ENCODE measurements around the gene MARK1.

MARK1 gene

DNA sequence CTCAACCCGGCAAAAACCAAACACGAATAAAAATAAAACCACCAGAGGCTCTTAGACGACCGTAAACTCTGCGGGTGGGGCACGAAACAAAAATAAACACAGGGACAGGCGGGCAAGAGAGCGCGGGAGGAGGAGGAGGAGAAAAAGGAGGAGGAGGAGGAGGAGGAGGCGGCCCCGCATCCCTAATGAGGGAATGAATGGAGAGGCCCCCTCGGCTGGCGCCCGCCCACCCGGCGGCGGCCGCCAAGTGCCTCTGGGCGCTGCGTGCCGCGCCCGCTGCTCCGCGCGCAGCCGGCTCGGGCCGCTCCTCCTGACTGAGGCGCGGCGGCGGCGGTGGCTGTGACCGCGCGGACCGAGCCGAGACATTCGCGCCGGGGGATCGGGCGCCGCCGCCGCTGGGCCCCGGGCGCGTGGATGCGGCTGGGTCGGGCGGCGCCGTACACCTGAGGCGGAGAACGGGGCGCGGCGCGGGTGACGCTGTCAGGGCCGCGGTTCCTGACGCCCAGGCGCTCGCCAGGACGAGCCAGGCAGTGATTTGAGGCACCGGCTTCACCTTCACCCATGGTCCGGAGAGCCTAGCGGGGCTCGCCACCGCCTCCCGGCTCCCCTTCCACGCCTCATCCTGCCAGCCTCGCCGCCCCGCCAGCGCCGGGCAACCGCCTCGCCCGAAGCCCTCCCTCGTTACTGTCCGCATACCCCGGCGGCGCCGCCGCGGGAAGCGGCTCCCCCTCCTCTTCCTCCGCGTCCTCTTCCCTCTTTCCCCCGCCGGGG, at the start of gene MARK1:
TSS of gene MARK1 (plus strand) at position 229 of the 771 bp plus-strand sequence. CDS start 687 bp downstream, outside the sequence.
- no peak for DNase-seq (ENCODE audit: low read depth)

DNA sequence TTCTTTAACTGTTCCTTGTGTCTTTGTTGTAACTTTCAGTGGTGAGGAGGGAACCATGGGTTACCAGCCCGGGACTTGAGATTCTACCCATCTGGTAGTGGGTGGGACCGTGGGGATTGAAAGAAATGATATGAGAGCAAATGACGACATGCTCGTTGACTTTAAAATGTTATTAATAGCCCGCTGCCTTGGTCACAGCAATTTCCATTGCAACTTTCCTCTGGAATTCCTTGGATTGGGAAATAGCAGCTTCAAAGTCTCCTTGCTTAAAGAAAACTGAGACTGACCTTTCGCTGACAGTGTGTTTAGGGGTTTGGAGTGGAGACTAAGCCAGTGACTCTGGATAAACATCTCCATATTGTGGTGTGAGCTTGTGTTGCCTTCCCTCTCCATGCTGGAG, 44.2 kb upstream of the MARK1 start:
- peak; percentile 1 for DNase-seq (ENCODE audit: low read depth)

DNA sequence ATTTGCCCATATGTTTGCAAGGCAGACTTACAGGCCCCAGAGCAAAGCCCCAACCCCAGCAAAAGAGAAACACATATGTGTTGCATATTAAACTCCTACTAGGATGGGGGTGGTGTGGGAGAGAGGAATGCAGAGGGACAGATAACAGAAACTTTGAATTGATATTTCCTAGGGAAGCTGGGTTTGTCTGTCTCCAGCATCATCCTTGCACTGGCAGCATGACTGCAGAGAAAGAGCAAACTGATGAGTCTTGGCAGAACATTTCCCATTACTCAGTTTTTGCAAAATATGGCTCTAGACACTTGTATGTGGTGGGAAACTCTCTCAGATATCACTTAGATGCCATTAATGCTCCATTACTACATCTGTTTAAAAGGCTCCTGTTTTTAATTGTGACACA, 43.8 kb upstream of the MARK1 start:
- DNase-seq (ENCODE audit: low read depth), result no peak

GRCh38 chr1:220485131-220485530, 42.8 kb upstream of the MARK1 start:
- DNase-seq (ENCODE audit: low read depth), result no peak

DNA sequence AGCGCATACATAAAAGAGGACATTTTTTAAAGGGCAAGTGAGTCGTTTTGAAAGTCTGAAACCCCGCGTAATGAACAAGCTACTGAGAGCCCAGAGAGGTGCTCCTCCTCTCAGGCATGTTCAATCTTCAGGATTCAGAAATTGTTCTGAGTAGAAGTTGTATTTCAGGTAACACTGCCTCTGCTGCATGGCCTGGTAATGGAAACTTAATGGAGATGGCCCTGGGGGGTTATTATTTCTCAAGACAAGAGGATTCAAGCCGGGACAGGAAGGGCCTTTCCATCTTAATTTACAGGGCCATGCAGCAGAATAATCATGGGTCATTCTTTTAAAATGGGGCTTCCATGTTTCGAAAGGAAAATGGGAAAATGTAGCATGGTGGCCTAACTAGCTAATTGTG, 42.1 kb upstream of the MARK1 start:
- DNase-seq (ENCODE audit: low read depth), result no peak

GRCh38 chr1:220487297-220487820, 40.6 kb upstream of the MARK1 start:
- peak; percentile 8 for DNase-seq (ENCODE audit: low read depth)

- no peak for DNase-seq (ENCODE audit: low read depth)
These were observed 36.0 kb upstream of the MARK1 start for GRCh38 chr1:220491891-220492290.

GRCh38 chr1:220497220-220497947, 30.6 kb upstream of the MARK1 start:
- DNase-seq (ENCODE audit: low read depth), result no peak

DNA sequence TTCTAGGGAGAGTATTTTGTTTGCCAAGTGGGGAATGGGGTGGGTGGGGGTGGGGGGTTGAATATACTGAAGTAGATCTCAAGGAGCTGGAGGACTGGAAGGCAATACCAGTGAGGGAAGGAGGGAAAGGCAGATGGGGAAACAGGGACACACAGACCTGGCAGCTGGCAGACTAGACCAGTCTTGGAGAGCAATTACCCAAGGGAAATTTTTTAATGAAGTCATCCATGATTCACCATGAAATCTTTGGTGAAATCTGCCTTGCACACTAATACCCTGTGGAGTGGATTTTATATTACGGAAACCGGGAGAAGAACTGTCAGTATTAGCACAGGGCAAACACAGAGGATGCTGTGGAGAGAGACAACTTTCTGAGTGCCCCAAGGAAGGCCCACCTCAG, 29.7 kb upstream of the MARK1 start:
- peak; percentile 13 for DNase-seq (ENCODE audit: low read depth)

DNA sequence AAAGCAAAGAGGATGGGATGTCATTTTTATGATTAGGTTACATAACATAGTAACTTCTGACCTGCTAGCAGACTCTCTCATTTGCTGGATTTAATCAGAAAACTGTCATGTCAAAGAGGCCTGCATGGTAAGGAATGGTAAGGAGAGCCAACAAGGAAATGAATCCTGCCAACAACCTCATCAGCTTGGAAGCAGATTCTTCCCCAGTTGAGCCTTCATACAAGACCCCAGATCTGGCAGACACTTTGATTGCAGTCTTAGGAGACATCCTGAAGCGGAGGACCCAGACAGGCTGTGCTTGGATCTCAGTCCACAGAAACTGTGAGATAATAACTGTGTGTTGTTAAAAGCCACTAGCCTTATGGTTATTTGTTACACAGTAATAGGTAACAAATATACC, 27.6 kb upstream of the MARK1 start:
- DNase-seq (ENCODE audit: low read depth), result no peak

GRCh38 chr1:220504329-220504728, 23.6 kb upstream of the MARK1 start:
- DNase-seq (ENCODE audit: low read depth), result no peak

DNA sequence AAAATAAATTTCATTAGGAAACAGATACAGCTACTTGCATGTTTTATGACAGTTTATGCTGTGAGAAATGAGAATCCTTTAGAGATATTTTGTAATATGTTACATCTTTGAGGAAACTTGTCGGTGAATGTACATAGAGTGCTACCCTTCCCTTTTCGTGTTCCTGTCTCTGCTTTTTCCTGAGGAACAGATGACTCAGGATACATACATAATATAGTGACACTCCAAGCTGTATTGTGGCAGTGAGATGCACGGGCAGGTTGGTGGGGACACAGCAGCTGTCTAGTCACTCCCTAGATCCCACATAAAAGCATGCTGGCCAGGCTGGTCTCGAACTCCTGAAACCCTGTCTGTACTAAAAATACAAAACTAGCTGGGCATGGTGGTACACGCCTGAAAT, 20.9 kb upstream of the MARK1 start:
- DNase-seq (ENCODE audit: low read depth), result no peak

DNA sequence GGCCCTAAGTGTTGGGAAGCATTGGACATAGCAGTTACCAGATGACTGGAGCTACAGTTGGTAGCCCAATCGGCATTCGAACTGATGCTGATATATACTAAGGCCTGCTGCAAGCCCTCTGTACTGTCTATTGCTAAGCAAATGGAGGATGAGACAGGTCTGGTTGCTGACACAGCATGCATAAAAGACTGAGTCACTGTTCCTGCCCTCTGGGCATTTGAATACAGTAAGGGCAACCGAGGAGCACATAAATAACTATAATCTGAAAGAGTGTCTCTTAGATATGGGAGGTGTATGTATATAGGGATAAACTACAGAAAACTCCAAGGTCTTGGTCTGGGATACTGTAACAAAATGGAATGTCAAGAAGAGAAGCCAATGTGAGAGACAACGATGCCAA, 16.8 kb upstream of the MARK1 start:
- no peak for DNase-seq (ENCODE audit: low read depth)

DNA sequence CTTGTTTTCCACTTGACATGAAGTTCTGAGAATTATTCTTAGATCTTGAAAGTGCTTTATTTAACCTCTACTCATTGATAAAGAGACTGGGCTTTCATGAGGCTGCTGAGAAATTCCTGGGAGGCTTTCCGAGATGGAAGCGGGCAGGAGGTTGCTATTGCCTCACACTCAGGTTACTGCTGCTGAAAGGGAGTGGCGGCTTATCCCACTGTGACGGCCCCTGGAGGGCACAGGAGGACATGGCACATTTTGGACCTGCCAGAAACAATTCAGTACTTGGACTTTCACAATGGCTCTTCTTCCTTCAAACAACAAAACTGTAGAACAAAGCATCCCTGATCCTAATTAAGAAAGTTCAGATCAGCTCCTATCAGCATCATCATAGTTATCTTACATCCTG, 16.2 kb upstream of the MARK1 start:
- no peak for DNase-seq (ENCODE audit: low read depth)

GRCh38 chr1:220513834-220514233, 14.1 kb upstream of the MARK1 start:
- DNase-seq (ENCODE audit: low read depth), result no peak

DNA sequence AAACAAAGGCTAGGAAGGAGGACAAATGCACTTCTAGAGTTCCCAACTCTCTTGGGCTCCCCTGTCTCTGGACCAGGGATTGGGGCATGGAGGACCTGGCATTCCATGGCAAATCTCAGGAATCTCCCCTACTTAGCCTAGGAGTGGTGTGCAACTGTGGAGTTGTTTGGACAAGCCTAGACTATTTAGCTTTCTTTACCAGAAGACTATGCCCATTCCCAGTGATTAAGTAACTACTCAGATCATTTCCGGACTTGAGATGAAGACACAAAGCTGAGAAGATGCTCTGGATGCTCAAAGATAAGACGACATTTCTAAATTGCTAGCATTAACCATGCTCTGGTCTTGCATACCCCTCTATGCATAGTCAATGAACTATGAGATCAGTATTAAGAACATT, 13.7 kb upstream of the MARK1 start:
- no peak for DNase-seq (ENCODE audit: low read depth)

GRCh38 chr1:220516014-220516721, 11.8 kb upstream of the MARK1 start:
- DNase-seq (ENCODE audit: low read depth), result no peak

GRCh38 chr1:220516722-220517042, 11.3 kb upstream of the MARK1 start:
- no peak for DNase-seq (ENCODE audit: low read depth)

DNA sequence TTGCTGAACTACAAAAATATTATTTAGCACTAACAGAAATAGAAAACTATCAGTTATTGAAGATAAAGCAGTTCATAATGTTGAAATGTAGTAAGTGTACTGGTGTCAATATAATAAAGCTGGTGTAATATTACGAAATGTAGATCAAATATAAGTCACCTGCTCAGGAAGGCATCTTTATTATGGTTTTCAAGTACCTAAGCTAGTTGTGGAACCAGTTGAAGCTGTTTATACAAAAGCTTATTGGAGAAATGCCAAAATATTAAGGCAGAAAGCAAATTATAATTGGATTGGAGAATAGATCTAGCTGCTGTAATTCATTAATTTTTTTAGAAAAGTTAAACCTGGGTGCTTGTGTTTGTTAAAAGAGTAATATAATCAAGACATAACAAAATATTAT, 6.2 kb upstream of the MARK1 start:
- DNase-seq (ENCODE audit: low read depth), result no peak

DNA sequence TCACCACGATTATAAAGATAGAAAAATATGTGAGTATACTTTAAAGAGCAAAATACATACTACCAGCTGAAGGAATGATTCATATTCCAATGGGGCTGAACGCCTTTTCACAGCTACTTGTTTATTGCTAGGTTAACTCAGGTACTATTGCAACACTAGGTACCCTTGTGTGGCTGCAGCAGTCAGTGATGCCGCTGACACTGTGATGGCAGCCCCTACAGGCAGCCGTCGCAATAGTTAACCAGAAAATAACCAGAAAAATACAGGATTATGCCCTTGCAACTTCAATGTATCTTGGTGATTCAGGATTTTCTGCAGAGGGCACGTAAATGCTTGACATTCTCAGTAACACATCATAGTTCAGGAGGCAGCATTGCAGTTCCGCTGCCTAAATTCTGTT, 1.6 kb upstream of the MARK1 start:
- DNase-seq (ENCODE audit: low read depth), result no peak

- no peak for DNase-seq (ENCODE audit: low read depth)
These were observed 543 bp upstream of the MARK1 start for GRCh38 chr1:220527279-220527907.

DNA sequence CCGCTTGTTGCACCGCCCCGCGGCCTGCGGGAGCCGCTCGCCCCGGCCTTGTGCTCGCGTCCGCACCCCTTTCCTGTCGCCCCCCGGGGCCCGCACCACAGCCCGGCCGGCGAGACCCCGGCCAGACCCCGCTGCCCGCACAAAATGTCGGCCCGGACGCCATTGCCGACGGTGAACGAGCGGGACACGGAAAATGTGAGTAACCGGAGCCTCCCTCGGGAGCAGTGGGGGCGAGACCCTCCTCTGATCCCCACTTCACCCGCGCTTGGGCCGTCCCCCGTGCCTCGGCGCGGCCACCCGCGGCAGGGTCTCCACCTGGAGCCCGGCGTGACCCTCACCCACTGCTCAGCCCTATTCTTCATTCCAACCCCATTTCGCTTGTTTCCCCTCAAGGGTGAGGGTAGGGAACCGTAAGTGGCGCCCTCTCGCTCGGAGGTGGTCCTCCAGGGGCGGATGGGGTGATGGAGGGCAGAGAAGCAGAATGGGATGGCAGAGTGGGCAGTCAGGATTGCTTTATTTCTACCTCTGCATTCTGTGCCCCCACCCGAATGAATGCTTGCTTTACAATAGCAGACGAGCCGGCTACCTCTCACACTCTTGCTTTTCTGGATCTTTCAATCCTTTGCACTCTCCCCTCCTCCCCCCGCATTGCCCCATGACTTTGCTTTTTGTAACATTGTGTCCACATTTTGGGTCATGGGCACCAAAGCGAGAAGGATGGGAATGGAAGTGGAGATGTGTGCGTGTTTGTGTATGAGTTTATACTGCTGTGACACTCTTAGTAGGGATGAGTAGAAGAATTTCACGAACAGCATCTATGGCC, 954 bp downstream of the MARK1 start:
- no peak for DNase-seq (ENCODE audit: low read depth)

Data from GM04504 (cell line).